HEK293T (cell line): ENCODE data around the gene MIGA2.

Experiments used
- BHLHE40 ChIP-seq: fragments of 450-650 bp; IDR thresholded peaks from 2 replicates; pipeline ENCODE4 v1.6.1; 2016; ENCODE audit warnings: mild to moderate bottlenecking, moderate library complexity, borderline replicate concordance
- CTBP1 ChIP-seq: fragments of 450-650 bp; IDR thresholded peaks from 2 replicates; pipeline ENCODE4 v1.6.1; 2016; ENCODE audit warnings: borderline replicate concordance
- ELF4 ChIP-seq: fragments of 450-650 bp; IDR thresholded peaks from 2 replicates; pipeline ENCODE4 v1.6.1; 2017; ENCODE audit warnings: antibody characterized with exemption
- FOXA1 ChIP-seq: fragments of 450-650 bp; IDR thresholded peaks from 2 replicates; pipeline ENCODE4 v1.6.1; 2016; ENCODE audit warnings: mild to moderate bottlenecking
- FOXK2 ChIP-seq: fragments of 450-650 bp; IDR thresholded peaks from 2 replicates; pipeline ENCODE4 v1.6.1; 2016; ENCODE audit warnings: mild to moderate bottlenecking
- FOXM1 ChIP-seq: fragments of 450-650 bp; IDR thresholded peaks from 2 replicates; pipeline ENCODE4 v1.6.1; 2017; ENCODE audit warnings: mild to moderate bottlenecking, borderline replicate concordance
- HDGF ChIP-seq: fragments of 450-650 bp; IDR thresholded peaks from 2 replicates; pipeline ENCODE4 v1.6.1; 2017; ENCODE audit warnings: antibody characterized with exemption, borderline replicate concordance
- LEF1 ChIP-seq: fragments of 450-650 bp; IDR thresholded peaks from 2 replicates; pipeline ENCODE4 v1.6.1; 2017; ENCODE audit warnings: mild to moderate bottlenecking, borderline replicate concordance
- SP1 ChIP-seq: fragments of 450-650 bp; IDR thresholded peaks from 2 replicates; pipeline ENCODE4 v1.6.1; 2017
- TARDBP ChIP-seq: fragments of 450-650 bp; IDR thresholded peaks from 2 replicates; pipeline ENCODE4 v1.6.1; 2016
- ZNF384 ChIP-seq: fragments of 450-650 bp; IDR thresholded peaks from 2 replicates; pipeline ENCODE4 v1.6.1; 2016
- TF ChIP-seq, protein P1 (sequence below): fragments of 450-650 bp; IDR thresholded peaks from 2 replicates; pipeline ENCODE4 v1.6.1; 2016

DNA sequence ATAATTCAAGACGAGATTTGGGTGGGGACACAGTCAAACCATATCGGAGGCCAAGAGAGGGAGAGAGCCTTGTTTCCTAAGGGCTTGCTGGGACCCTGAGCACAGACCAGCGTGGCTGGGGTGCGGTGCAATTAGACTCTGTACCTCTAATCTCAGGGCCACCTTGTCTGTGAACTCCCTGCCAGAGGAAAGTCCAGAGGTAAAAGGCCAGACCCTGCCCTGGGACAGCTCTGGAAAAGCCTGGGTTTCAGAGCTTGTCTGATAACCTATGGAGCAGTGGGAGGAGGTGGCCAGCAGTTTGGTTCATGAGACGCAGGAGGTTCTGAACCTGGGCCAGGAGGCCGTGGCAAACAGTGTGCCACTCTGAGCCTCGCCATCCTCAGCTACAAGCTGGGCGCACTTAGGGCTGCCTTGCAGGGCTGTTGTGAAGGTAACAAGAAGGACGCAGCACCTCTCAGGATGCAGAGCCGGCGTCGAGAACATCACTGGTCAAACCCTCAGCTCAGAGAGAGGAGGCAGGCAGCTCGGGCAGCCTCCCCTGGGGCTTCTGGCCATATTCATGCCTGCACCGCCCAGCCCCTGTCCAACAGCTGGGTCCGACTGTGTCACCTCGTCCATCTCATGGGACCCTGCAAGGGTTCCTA lies 39.7 kb downstream of the MIGA2 start:
- TF ChIP-seq ZNF384 (no peak), FOXK2 (no peak), HDGF (no peak), SP1 (no peak), ELF4 (no peak), BHLHE40 (no peak), TARDBP (no peak), CTBP1 (no peak), FOXM1 (no peak), FOXA1 (no peak), LEF1 (no peak)
- TF ChIP-seq, protein P1, sequence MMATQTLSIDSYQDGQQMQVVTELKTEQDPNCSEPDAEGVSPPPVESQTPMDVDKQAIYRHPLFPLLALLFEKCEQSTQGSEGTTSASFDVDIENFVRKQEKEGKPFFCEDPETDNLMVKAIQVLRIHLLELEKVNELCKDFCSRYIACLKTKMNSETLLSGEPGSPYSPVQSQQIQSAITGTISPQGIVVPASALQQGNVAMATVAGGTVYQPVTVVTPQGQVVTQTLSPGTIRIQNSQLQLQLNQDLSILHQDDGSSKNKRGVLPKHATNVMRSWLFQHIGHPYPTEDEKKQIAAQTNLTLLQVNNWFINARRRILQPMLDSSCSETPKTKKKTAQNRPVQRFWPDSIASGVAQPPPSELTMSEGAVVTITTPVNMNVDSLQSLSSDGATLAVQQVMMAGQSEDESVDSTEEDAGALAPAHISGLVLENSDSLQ = no peak
